K562 (cell line): Measurements from ENCODE around the gene WASF2.

Experiments used
- EZH2 ChIP-seq: IDR thresholded peaks from 2 replicates; pipeline ENCODE4 v1.6.1; 2012; ENCODE audit warnings: low read depth, mild to moderate bottlenecking, inconsistent platforms, low read length, borderline replicate concordance
- MTA2 ChIP-seq: fragments of 450-650 bp; IDR thresholded peaks from 2 replicates; pipeline ENCODE4 v1.6.1; 2016; ENCODE audit warnings: low read depth
- SAP30 ChIP-seq: fragments of 200-600 bp; sonication (generic); IDR thresholded peaks from 2 replicates; pipeline ENCODE4 v1.6.1; 2012; ENCODE audit warnings: borderline replicate concordance, low read depth, mild to moderate bottlenecking, moderate library complexity, low read length, control low read depth, inconsistent platforms; ENCODE audit not compliant: insufficient read depth, poor library complexity, severe bottlenecking
- SMAD4 ChIP-seq: fragments of 250-450 bp; sonication (Bioruptor Pico); conservative IDR thresholded peaks from 2 replicates; pipeline ENCODE4 v1.8.0; 2021; ENCODE audit warnings: inconsistent platforms, mild to moderate bottlenecking, moderate library complexity

- TF ChIP-seq MTA2 (no peak), SAP30 (no peak), SMAD4 (CRISPR knock-in tag) (no peak), EZH2 (no peak)
Measured at GRCh38 chr1:27430903-27431600, 58.9 kb downstream of the WASF2 start.
